ENCODE data around the gene CDC42EP1.

The CDC42EP1 gene

DNA sequence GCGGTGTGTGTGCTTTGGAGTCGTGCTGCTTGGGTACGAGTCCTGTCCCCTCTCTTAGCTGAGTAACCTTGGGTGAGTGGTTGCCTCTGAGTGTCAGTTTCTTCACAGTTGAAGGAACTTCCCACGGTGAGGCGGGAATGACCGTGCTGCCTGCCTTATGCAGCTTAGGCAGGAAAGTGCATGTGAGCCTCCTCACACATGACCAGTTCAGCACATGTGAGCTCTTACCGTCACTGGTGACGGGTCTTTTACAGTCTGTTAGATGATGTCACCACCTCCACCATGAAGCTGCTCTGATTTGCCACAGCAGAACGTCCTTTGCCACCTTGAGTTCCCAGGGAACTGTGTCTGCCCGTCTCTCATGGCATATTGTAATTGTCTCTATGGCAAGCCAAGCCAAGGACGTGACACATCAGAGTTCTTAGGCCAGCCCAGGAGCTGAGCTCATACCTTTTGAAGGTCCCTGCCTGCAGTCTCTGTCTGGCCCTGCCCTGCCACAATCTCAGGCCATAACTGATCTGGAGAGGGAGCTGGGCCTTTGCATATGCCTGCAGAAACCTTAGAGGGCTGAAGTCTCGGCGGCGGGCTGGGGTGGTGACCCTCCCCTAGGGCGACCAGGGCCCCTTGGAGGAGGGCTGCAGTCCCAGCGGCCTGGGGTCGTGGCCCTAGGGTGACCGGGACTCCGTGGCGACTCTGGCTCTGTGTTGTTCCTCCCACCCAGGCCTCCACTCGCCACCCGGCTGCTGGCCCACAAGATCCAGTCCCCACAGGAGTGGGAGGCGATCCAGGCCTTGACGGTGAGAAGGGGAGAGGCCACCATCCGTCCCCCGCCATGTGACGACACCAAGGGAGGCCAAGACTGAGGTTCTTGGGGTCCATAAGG lies 56.2 kb downstream of the CDC42EP1 start:
- DNase-seq = no peak

DNA sequence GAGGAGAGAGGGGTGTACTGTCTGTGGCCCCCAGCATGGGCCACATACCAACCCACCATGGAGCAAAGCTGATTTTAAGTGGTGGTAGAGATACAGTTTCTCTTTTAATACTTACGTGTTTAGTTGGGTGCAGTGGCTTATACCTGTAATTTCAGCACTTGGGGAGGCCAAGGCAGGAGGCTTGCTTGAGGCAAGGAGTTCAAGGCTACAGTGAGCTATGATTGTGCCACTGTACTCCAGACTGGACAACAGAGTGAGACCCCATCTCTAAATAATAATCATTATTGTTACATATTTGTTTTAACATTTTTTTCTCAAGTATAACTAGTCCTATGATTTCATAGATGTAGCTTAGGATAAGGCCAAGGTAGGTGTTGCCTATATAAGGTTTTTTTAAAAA lies 57.2 kb downstream of the CDC42EP1 start:
- DNase-seq = no peak

DNA sequence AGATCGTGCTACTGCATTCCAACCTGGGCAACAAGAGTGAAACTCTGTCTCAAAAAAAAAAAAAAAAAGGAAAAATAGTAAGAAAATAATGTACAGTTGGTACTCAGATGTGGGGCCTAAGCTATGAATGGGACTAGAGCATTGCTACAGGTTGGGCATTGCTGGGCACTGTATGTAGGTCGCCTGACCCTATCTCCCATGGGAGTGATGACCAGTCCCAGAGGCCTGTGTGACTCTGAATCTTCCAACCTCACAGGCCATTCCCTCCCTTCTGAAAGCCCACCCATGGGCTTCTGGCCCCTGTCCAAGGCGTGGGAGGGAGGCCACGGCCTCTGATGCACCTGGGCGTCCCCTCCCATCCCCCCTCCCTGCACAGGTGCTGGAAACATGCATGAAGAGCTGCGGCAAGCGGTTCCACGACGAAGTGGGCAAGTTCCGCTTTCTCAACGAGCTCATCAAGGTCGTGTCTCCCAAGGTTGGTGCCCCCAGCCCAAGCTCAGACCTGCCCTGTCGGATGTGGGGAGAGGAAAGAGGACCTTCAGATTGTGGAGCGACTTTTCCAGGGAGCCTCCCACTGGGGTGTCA lies 57.9 kb downstream of the CDC42EP1 start:
- no peak for DNase-seq

DNA sequence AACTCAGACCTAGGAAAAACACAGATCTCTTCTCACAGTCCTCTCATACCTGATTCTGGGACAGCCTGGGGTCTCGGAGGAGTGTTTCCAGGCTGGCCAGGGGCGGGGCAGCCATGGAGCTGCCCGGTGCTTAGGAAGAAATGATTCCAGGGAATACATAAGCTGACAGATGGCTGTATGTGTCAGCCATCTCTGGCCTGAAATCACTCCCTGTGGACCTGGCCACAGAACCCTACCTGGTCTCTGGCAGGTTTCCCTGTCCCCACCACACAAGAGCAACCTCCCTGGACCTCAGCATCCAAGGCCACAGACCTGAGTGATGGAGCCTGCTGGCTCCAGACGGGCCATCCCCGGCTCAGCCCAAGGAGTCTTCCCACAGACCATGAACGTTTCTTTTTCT lies 58.4 kb downstream of the CDC42EP1 start:
- DNase-seq = no peak
